WTC11 (cell line): ENCODE measurements around the gene NAALADL2. TPM values are rescaled to one million over a fixed set of nuclear protein-coding genes. Genes with fewer than 3 reads are reported as not detected.

ENCODE experiments used
- ATAC-seq: fragments of 200-7000 bp; cut with Tn5 transposase; 2 replicates; pipeline ENCODE4 v1.10.0; 2021; ENCODE audit warnings: mild to moderate bottlenecking, moderate library complexity
- CTCF ChIA-PET: fragments of 300-600 bp; sonication (Branson Sonifier 250); formaldehyde crosslinking; loops from one replicate; lab custom pipeline; 2021; ENCODE audit warnings: antibody characterized with exemption; lab: Charles Lee
- POLR2A ChIA-PET: fragments of 350-600 bp; sonication (Branson Sonifier 250); formaldehyde crosslinking; loops from one replicate; lab custom pipeline; 2021; ENCODE audit warnings: antibody characterized with exemption; lab: Charles Lee
- DNase-seq: peaks from one replicate; pipeline ENCODE4 v3.0.0; 2021; ENCODE audit warnings: low spot score
- H3K27ac Mint-ChIP-seq: 2 replicates; pipeline ENCODE4 v1.8.0; 2021; ENCODE audit warnings: mixed read lengths
- H3K27me3 Mint-ChIP-seq: 2 replicates; pipeline ENCODE4 v1.8.0; 2021; ENCODE audit warnings: low read depth, mild to moderate bottlenecking, moderate library complexity, mixed read lengths
- H3K36me3 Mint-ChIP-seq: 2 replicates; pipeline ENCODE4 v1.8.0; 2021; ENCODE audit warnings: mixed read lengths
- H3K4me1 Mint-ChIP-seq: 2 replicates; pipeline ENCODE4 v1.8.0; 2022; ENCODE audit warnings: mixed read lengths
- H3K4me3 Mint-ChIP-seq: 2 replicates; pipeline ENCODE4 v1.8.0; 2021; ENCODE audit warnings: mild to moderate bottlenecking, moderate library complexity, mixed read lengths
- H3K9me3 Mint-ChIP-seq: 2 replicates; pipeline ENCODE4 v1.8.0; 2021; ENCODE audit warnings: mixed read lengths
- CBFB ChIP-seq: sonication (generic); formaldehyde crosslinking; IDR thresholded peaks from 2 replicates; pipeline ENCODE4 v1.8.1; 2022; ENCODE audit warnings: mild to moderate bottlenecking, low read depth, missing genetic modification reagents
- ELF4 ChIP-seq: sonication (generic); formaldehyde crosslinking; IDR thresholded peaks from 2 replicates; pipeline ENCODE4 v1.8.1; 2022; ENCODE audit warnings: low read depth, mild to moderate bottlenecking, moderate library complexity, missing genetic modification reagents
- ESRRA ChIP-seq: sonication (generic); formaldehyde crosslinking; IDR thresholded peaks from 2 replicates; pipeline ENCODE4 v1.8.1; 2022; ENCODE audit warnings: mild to moderate bottlenecking, missing genetic modification reagents, borderline replicate concordance
- FOXP1 ChIP-seq: sonication (generic); formaldehyde crosslinking; IDR thresholded peaks from 2 replicates; pipeline ENCODE4 v1.8.0; 2022; ENCODE audit warnings: missing genetic modification reagents, mild to moderate bottlenecking, moderate library complexity, borderline replicate concordance
- HMGA2 ChIP-seq: fragments of 250-450 bp; sonication (Bioruptor Pico); IDR thresholded peaks from 2 replicates; pipeline ENCODE4 v1.4.0; 2021; ENCODE audit warnings: mild to moderate bottlenecking, moderate library complexity
- TP53 ChIP-seq: sonication (generic); formaldehyde crosslinking; IDR thresholded peaks from 2 replicates; pipeline ENCODE4 v1.8.1; 2023; ENCODE audit warnings: mild to moderate bottlenecking, missing genetic modification reagents
- ZNF423 ChIP-seq: fragments of 250-450 bp; sonication (Bioruptor Pico); IDR thresholded peaks from 2 replicates; pipeline ENCODE4 v2.1.2; 2022; ENCODE audit warnings: mild to moderate bottlenecking, moderate library complexity
- total RNA-seq: library from RNA; stranded (reverse); gene quantifications from 3 replicates; pipeline ENCODE4 v1.2.3, GENCODE V29; 2021
- TF ChIP-seq, protein P1 (sequence below): sonication (generic); formaldehyde crosslinking; IDR thresholded peaks from 2 replicates; pipeline ENCODE4 v1.8.0; 2023; ENCODE audit warnings: missing genetic modification reagents, mild to moderate bottlenecking, borderline replicate concordance
- TF ChIP-seq, protein P2 (sequence below): sonication (generic); formaldehyde crosslinking; IDR thresholded peaks from 2 replicates; pipeline ENCODE4 v1.8.0; 2022; ENCODE audit warnings: mild to moderate bottlenecking, missing genetic modification reagents
- TF ChIP-seq, protein P3 (sequence below): sonication (generic); formaldehyde crosslinking; IDR thresholded peaks from 2 replicates; pipeline ENCODE4 v1.8.0; 2023; ENCODE audit warnings: mild to moderate bottlenecking, missing genetic modification reagents
- TF ChIP-seq, protein P4 (sequence below): sonication (generic); formaldehyde crosslinking; IDR thresholded peaks from 2 replicates; pipeline ENCODE4 v1.8.1; 2022; ENCODE audit warnings: low read depth, missing genetic modification reagents, borderline replicate concordance
- TF ChIP-seq, protein P5 (sequence below): sonication (generic); formaldehyde crosslinking; IDR thresholded peaks from 2 replicates; pipeline ENCODE4 v1.8.1; 2023; ENCODE audit warnings: mild to moderate bottlenecking, moderate library complexity, missing genetic modification reagents
- TF ChIP-seq, protein P6 (sequence below): sonication (generic); formaldehyde crosslinking; IDR thresholded peaks from 2 replicates; pipeline ENCODE4 v1.8.1; 2023; ENCODE audit warnings: mild to moderate bottlenecking, missing genetic modification reagents, moderate library complexity
- TF ChIP-seq, protein P7 (sequence below): fragments of 250-450 bp; sonication (Bioruptor Pico); IDR thresholded peaks from 2 replicates; pipeline ENCODE4 v1.9.0; 2021; ENCODE audit warnings: moderate library complexity, mild to moderate bottlenecking, inconsistent platforms, borderline replicate concordance

The NAALADL2 gene
- total RNA-seq, 1 experiment from 2014 or later: 1.2 TPM

DNA sequence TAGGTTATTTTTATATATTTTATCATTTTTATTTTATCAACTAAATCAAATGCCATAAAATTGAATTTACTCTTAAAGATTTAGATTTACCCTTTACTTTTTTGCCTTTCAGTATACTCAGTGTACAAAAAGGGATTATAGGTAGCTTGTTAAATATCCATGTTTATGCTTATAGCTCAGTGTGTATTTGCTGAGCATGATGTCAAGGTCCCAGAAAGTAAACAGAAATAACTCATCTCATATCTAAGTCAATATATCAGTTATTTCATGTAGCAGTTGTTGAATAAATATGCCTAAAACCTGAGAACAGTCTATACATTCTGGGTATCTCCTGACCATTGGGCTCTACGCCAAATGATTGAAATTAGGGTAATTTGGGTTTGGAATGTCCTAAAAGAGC is 693.8 kb downstream of the NAALADL2 start:
- Mint-ChIP-seq H3K4me1 (no peaks in the 10 kb centered on the region), H3K36me3 (peaks cover 2% of the 10 kb centered on the region; the same call in 1 of the 2 replicates), H3K27me3 (no peaks in the 10 kb centered on the region), H3K9me3 (peaks cover 7% of the 10 kb centered on the region), H3K4me3 (no peak overlapping the region), H3K27ac (no peak overlapping the region)
- ChIA-PET CTCF (no interaction called here), POLR2A (no interaction called here)
- TF ChIP-seq, protein P1, sequence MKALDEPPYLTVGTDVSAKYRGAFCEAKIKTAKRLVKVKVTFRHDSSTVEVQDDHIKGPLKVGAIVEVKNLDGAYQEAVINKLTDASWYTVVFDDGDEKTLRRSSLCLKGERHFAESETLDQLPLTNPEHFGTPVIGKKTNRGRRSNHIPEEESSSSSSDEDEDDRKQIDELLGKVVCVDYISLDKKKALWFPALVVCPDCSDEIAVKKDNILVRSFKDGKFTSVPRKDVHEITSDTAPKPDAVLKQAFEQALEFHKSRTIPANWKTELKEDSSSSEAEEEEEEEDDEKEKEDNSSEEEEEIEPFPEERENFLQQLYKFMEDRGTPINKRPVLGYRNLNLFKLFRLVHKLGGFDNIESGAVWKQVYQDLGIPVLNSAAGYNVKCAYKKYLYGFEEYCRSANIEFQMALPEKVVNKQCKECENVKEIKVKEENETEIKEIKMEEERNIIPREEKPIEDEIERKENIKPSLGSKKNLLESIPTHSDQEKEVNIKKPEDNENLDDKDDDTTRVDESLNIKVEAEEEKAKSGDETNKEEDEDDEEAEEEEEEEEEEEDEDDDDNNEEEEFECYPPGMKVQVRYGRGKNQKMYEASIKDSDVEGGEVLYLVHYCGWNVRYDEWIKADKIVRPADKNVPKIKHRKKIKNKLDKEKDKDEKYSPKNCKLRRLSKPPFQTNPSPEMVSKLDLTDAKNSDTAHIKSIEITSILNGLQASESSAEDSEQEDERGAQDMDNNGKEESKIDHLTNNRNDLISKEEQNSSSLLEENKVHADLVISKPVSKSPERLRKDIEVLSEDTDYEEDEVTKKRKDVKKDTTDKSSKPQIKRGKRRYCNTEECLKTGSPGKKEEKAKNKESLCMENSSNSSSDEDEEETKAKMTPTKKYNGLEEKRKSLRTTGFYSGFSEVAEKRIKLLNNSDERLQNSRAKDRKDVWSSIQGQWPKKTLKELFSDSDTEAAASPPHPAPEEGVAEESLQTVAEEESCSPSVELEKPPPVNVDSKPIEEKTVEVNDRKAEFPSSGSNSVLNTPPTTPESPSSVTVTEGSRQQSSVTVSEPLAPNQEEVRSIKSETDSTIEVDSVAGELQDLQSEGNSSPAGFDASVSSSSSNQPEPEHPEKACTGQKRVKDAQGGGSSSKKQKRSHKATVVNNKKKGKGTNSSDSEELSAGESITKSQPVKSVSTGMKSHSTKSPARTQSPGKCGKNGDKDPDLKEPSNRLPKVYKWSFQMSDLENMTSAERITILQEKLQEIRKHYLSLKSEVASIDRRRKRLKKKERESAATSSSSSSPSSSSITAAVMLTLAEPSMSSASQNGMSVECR (CRISPR knock-in tag): no peak
- no peak for TF ChIP-seq ESRRA (CRISPR knock-in tag)
- no peak for DNase-seq
- no peak for ATAC-seq

DNA sequence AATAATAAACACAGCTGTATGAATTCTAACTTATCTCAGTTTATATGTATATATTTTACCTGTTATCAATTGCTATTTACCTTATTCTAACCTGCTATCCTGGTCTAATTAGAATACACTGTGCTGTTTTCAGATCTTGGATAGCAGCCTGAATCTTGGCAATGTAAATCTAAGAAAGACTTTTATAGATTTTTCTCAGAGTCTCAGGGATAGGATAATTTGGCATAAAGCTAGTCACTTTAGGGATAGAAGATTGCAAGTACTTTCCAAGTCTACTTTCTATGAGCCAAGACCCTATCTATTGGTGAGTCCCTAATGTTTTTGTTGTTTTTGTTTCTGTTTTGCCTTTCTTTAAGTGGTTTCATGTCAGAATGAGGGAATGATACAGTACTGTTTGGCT is 695.7 kb downstream of the NAALADL2 start:
- POLR2A ChIA-PET: no interaction called here
- no peak overlapping the region for H3K4me3 Mint-ChIP-seq
- H3K4me1 Mint-ChIP-seq: no peaks in the 10 kb centered on the region
- H3K36me3 Mint-ChIP-seq: peaks cover 7% of the 10 kb centered on the region
- no peaks in the 10 kb centered on the region for H3K27me3 Mint-ChIP-seq
- DNase-seq: no peak
- TF ChIP-seq, protein P2, sequence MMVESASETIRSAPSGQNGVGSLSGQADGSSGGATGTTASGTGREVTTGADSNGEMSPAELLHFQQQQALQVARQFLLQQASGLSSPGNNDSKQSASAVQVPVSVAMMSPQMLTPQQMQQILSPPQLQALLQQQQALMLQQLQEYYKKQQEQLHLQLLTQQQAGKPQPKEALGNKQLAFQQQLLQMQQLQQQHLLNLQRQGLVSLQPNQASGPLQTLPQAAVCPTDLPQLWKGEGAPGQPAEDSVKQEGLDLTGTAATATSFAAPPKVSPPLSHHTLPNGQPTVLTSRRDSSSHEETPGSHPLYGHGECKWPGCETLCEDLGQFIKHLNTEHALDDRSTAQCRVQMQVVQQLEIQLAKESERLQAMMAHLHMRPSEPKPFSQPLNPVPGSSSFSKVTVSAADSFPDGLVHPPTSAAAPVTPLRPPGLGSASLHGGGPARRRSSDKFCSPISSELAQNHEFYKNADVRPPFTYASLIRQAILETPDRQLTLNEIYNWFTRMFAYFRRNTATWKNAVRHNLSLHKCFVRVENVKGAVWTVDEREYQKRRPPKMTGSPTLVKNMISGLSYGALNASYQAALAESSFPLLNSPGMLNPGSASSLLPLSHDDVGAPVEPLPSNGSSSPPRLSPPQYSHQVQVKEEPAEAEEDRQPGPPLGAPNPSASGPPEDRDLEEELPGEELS: no peak
- CTCF ChIA-PET: no interaction called here
- ATAC-seq: no peak
- H3K27ac Mint-ChIP-seq: no peak overlapping the region
- peaks cover 21% of the 10 kb centered on the region for H3K9me3 Mint-ChIP-seq

DNA sequence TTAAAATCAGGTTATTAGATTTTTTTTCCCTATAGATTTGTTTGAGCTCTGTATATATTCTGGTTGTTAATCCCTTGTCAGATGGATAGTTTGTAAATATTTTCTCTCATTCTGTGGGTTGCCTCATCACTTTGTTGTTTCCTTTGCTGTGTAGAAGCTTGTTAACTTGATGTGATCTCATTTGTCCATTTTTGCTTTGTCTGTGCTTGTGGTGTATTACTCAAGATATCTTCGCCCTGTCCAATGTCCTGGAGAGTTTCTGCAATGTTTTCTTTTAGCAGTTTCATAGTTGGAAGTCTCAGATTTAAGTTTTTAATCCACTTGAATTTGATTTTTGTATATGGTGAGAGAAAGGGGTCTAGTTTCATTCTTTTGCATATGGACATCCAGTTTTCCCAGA is 699.1 kb downstream of the NAALADL2 start:
- Mint-ChIP-seq H3K9me3 (peaks cover 23% of the 10 kb centered on the region), H3K27ac (no peak overlapping the region), H3K4me1 (no peaks in the 10 kb centered on the region), H3K27me3 (no peaks in the 10 kb centered on the region), H3K4me3 (no peak overlapping the region), H3K36me3 (peaks cover 7% of the 10 kb centered on the region)
- CTCF ChIA-PET: no interaction called here
- DNase-seq: no peak
- no peak for ATAC-seq
- TF ChIP-seq HMGA2 (CRISPR knock-in tag): no peak
- TF ChIP-seq, protein P3, sequence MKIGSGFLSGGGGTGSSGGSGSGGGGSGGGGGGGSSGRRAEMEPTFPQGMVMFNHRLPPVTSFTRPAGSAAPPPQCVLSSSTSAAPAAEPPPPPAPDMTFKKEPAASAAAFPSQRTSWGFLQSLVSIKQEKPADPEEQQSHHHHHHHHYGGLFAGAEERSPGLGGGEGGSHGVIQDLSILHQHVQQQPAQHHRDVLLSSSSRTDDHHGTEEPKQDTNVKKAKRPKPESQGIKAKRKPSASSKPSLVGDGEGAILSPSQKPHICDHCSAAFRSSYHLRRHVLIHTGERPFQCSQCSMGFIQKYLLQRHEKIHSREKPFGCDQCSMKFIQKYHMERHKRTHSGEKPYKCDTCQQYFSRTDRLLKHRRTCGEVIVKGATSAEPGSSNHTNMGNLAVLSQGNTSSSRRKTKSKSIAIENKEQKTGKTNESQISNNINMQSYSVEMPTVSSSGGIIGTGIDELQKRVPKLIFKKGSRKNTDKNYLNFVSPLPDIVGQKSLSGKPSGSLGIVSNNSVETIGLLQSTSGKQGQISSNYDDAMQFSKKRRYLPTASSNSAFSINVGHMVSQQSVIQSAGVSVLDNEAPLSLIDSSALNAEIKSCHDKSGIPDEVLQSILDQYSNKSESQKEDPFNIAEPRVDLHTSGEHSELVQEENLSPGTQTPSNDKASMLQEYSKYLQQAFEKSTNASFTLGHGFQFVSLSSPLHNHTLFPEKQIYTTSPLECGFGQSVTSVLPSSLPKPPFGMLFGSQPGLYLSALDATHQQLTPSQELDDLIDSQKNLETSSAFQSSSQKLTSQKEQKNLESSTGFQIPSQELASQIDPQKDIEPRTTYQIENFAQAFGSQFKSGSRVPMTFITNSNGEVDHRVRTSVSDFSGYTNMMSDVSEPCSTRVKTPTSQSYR: no peak
- TF ChIP-seq, protein P4, sequence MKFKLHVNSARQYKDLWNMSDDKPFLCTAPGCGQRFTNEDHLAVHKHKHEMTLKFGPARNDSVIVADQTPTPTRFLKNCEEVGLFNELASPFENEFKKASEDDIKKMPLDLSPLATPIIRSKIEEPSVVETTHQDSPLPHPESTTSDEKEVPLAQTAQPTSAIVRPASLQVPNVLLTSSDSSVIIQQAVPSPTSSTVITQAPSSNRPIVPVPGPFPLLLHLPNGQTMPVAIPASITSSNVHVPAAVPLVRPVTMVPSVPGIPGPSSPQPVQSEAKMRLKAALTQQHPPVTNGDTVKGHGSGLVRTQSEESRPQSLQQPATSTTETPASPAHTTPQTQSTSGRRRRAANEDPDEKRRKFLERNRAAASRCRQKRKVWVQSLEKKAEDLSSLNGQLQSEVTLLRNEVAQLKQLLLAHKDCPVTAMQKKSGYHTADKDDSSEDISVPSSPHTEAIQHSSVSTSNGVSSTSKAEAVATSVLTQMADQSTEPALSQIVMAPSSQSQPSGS (CRISPR knock-in tag): no peak
- no peak for TF ChIP-seq ELF4 (CRISPR knock-in tag)
- TF ChIP-seq, protein P5, sequence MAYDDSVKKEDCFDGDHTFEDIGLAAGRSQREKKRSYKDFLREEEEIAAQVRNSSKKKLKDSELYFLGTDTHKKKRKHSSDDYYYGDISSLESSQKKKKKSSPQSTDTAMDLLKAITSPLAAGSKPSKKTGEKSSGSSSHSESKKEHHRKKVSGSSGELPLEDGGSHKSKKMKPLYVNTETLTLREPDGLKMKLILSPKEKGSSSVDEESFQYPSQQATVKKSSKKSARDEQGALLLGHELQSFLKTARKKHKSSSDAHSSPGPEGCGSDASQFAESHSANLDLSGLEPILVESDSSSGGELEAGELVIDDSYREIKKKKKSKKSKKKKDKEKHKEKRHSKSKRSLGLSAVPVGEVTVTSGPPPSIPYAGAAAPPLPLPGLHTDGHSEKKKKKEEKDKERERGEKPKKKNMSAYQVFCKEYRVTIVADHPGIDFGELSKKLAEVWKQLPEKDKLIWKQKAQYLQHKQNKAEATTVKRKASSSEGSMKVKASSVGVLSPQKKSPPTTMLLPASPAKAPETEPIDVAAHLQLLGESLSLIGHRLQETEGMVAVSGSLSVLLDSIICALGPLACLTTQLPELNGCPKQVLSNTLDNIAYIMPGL (CRISPR knock-in tag): no peak
- no peak for TF ChIP-seq CBFB (CRISPR knock-in tag)
- no peak for TF ChIP-seq FOXP1
- TF ChIP-seq ZNF423: no peak
- TF ChIP-seq, protein P6, sequence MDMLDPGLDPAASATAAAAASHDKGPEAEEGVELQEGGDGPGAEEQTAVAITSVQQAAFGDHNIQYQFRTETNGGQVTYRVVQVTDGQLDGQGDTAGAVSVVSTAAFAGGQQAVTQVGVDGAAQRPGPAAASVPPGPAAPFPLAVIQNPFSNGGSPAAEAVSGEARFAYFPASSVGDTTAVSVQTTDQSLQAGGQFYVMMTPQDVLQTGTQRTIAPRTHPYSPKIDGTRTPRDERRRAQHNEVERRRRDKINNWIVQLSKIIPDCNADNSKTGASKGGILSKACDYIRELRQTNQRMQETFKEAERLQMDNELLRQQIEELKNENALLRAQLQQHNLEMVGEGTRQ (CRISPR knock-in tag): no peak
- TF ChIP-seq TP53 (CRISPR knock-in tag): no peak
- TF ChIP-seq, protein P7, sequence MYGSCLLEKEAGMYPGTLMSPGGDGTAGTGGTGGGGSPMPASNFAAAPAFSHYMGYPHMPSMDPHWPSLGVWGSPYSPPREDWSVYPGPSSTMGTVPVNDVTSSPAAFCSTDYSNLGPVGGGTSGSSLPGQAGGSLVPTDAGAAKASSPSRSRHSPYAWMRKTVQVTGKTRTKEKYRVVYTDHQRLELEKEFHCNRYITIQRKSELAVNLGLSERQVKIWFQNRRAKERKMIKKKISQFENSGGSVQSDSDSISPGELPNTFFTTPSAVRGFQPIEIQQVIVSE (CRISPR knock-in tag): no peak
- POLR2A ChIA-PET: interaction anchor here (0.7 kb wide), 1 partner anchor 516 kb away, joined by 5 read pairs; no protein-coding TSS in a partner anchor
